Trophoblast cell (in vitro differentiated cells and primary cell): Measurements from ENCODE around the gene SLA2.
"Not testable (repeated sequence)": the region's sequence is repeated elsewhere in the genome, so short reads cannot be mapped to it uniquely, and the experiment has no call there.

Source experiments
- DNase-seq, 2 donors: peaks; one replicate each; pipeline ENCODE4 v3.0.0-alpha.2; 2016
- H2AFZ ChIP-seq: 2 replicates; pipeline ENCODE4 v1.6.1; 2013; ENCODE audit warnings: low read length, moderate library complexity, mild to moderate bottlenecking; ENCODE audit not compliant: insufficient read depth, poor library complexity
- H2AK5ac ChIP-seq: 2 replicates; pipeline ENCODE4 v1.6.1; 2013; ENCODE audit warnings: mild to moderate bottlenecking, low read length
- H2BK120ac ChIP-seq: 2 replicates; pipeline ENCODE4 v1.6.1; 2013; ENCODE audit warnings: low read length, mild to moderate bottlenecking, moderate library complexity; ENCODE audit not compliant: insufficient read depth, poor library complexity
- H2BK12ac ChIP-seq: 2 replicates; pipeline ENCODE4 v1.6.1; 2013; ENCODE audit warnings: mild to moderate bottlenecking, low read length, moderate library complexity
- H2BK5ac ChIP-seq: 2 replicates; pipeline ENCODE4 v1.6.1; 2013; ENCODE audit warnings: low read length, low read depth, moderate library complexity, mild to moderate bottlenecking; ENCODE audit not compliant: poor library complexity
- H3K14ac ChIP-seq: 2 replicates; pipeline ENCODE4 v1.6.1; 2013; ENCODE audit warnings: mild to moderate bottlenecking, low read length
- H3K18ac ChIP-seq: 2 replicates; pipeline ENCODE4 v1.6.1; 2013; ENCODE audit warnings: mild to moderate bottlenecking, low read length
- H3K23ac ChIP-seq: 2 replicates; pipeline ENCODE4 v1.6.1; 2013; ENCODE audit warnings: low read length
- H3K27ac ChIP-seq: 2 replicates; pipeline ENCODE4 v1.5.1; 2013; ENCODE audit warnings: low read depth, mild to moderate bottlenecking, inconsistent platforms, low read length, moderate library complexity
- H3K27me3 ChIP-seq: 2 replicates; pipeline ENCODE4 v1.6.1; 2013; ENCODE audit warnings: inconsistent platforms, mild to moderate bottlenecking, low read length, moderate library complexity; ENCODE audit not compliant: insufficient read depth
- H3K36me3 ChIP-seq, 2 experiments: 1 replicate in 1 of 2; 2 replicates in 1 of 2; pipeline ENCODE4 v1.6.1; 2013; ENCODE audit warnings: low read length in 2 of 2, mild to moderate bottlenecking in 2 of 2, moderate library complexity in 1 of 2; ENCODE audit not compliant: insufficient read depth in 2 of 2, control insufficient read depth in 1 of 2
- H3K4ac ChIP-seq: 2 replicates; pipeline ENCODE4 v1.6.1; 2013; ENCODE audit warnings: low read depth, mild to moderate bottlenecking, low read length, moderate library complexity
- H3K4me1 ChIP-seq, 2 experiments: 1 replicate in 1 of 2; 2 replicates in 1 of 2; pipeline ENCODE4 v1.6.1; 2013; ENCODE audit warnings: low read length in 2 of 2, mild to moderate bottlenecking in 2 of 2, moderate library complexity in 1 of 2; ENCODE audit not compliant: insufficient read depth in 2 of 2, control insufficient read depth in 1 of 2
- H3K4me2 ChIP-seq: 2 replicates; pipeline ENCODE4 v1.6.1; 2013; ENCODE audit warnings: inconsistent platforms, mild to moderate bottlenecking, low read length, moderate library complexity
- H3K4me3 ChIP-seq: 2 replicates; pipeline ENCODE4 v1.5.1; 2013; ENCODE audit warnings: mild to moderate bottlenecking, low read depth, low read length, inconsistent platforms
- H3K79me1 ChIP-seq: one replicate; pipeline ENCODE4 v1.6.1; 2013; ENCODE audit warnings: low read length
- H3K79me2 ChIP-seq: 2 replicates; pipeline ENCODE4 v1.6.1; 2013; ENCODE audit warnings: low read length, mild to moderate bottlenecking; ENCODE audit not compliant: control insufficient read depth, insufficient read depth, poor library complexity
- H3K9ac ChIP-seq: 2 replicates; pipeline ENCODE4 v1.6.1; 2013; ENCODE audit warnings: mild to moderate bottlenecking, low read length
- H3K9me3 ChIP-seq: 2 replicates; pipeline ENCODE4 v1.6.1; 2013; ENCODE audit warnings: low read depth, mild to moderate bottlenecking, control low read depth, inconsistent platforms, low read length; ENCODE audit not compliant: insufficient read depth
- H4K12ac ChIP-seq: 2 replicates; pipeline ENCODE4 v1.6.1; 2013; ENCODE audit warnings: low read depth, mild to moderate bottlenecking, low read length, moderate library complexity
- H4K8ac ChIP-seq: 2 replicates; pipeline ENCODE4 v1.6.1; 2013; ENCODE audit warnings: low read depth, mild to moderate bottlenecking, low read length, moderate library complexity
- H4K91ac ChIP-seq: one replicate; pipeline ENCODE4 v1.6.1; 2013; ENCODE audit warnings: low read depth, mild to moderate bottlenecking, low read length, moderate library complexity
- WGBS: extraction: QIAGEN DNeasy Blood & Tissue Kit; methylation state at CpG from one replicate; pipeline ENCODE4 v1.1.7; 2013; ENCODE audit warnings: missing lambda C conversion rate; ENCODE audit not compliant: insufficient read length, insufficient coverage; ENCODE audit errors: extremely low coverage; 5-methylcytosine and 5-hydroxymethylcytosine counted together

The SLA2 gene

DNA sequence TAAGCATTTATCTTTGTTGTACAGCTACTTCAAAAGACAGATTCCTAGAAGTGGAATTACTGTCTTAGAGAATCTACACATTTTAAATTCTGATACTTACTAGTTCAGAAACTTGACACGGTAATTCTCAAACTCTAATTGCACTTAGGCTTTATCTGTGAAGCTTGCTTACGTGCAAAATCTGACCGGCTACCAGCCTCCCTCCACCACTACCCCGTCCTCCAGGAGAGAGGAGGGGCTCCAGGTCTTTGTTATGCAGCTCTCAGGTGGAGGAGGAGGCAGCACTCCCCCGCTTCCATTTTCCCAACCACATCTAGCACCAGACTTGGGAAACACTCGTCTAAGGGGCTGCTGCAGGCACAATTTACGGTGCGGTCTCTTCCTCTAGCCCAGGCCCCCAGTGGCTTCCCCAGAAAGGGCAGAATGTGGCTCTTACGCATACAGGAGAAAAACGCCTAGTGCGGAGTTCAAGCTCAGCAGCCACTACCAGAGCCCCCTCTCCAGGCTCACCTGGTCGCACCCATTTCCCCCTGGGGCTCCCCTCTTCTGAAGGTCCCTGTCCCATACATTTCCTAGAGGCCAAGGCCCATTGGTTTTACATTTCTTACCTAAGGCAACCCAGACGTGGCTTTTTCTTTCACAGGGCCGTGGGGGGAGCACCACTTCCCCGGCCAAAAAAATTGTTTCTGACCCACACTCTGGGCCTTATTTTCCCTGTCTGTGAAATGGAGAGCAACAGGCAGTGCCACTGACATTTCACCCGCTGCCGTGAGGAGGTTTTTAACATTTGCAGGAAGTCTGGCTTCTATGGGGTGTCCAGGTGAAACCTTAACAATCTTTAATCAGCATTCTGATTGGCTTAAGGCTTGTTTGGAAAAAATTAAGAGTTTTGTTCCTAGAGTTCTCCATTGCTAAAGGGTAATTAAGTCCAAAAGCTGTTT, 74.2 kb downstream of the SLA2 start:
- peak overlapping the region; percentile 41 for H2BK12ac ChIP-seq
- no peaks in the 10 kb centered on the region for H3K27me3 ChIP-seq
- WGBS: no CpG with 5 or more reads among the region's 17 CpGs
- H3K79me2 ChIP-seq: peaks cover 18% of the 10 kb centered on the region
- H3K14ac ChIP-seq: peak overlapping the region; percentile 56
- peaks cover 24% of the 10 kb centered on the region for H3K79me1 ChIP-seq
- H2AK5ac ChIP-seq: peak overlapping the region; percentile 49
- no peak overlapping the region for H3K23ac ChIP-seq
- H2BK120ac ChIP-seq: peak overlapping the region; percentile 47
- H3K4me3 ChIP-seq: no peak overlapping the region
- H3K18ac ChIP-seq: peak overlapping the region; percentile 25
- peak overlapping the region; percentile 67 for H2AFZ ChIP-seq
- H4K8ac ChIP-seq: peak overlapping the region; percentile 95
- no peak overlapping the region for H3K9ac ChIP-seq
- peak overlapping the region; percentile 86 for H3K27ac ChIP-seq
- H3K9me3 ChIP-seq: no peaks in the 10 kb centered on the region
- H3K4me1 ChIP-seq: peaks cover 21 to 25% of the 10 kb centered on the region in 2 experiments
- peak overlapping the region; percentile 71 for H4K12ac ChIP-seq
- H4K91ac ChIP-seq: peak overlapping the region; percentile 85
- H3K4ac ChIP-seq: peak overlapping the region; percentile 24
- no peak for DNase-seq
- no peaks in the 10 kb centered on the region for H3K36me3 ChIP-seq
- H3K4me2 ChIP-seq: peak overlapping the region; percentile 87
- H2BK5ac ChIP-seq: peak overlapping the region; percentile 38

DNA sequence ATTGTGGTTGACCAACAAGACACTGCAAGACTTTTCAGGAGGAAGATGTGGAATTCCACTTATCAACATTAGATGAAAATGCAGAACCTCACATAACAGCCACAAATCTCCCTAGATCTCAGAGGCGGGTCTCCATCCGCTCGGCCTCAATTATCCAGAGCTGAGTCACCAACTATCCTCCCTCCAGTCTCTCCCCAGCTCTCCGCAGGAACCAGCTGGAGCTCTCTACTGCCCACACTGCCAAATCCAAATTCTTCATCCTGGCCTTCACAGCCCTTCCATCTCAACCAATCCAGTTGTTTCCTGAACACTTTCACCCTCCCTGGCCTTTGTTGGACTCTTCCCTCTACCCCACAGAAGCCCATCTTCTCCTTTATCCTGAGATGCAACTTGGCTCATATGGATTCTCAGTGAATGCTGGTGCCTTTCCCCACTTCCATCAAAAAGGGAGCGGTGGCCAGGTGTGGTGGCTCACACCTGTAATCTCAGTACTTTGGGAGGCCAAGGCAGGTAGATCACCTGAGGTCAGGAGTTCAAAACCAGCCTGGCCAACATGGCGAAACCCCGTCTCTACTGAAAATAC, 76.1 kb downstream of the SLA2 start:
- H2BK5ac ChIP-seq: no peak overlapping the region
- no peaks in the 10 kb centered on the region for H3K36me3 ChIP-seq
- H2BK12ac ChIP-seq: no peak overlapping the region
- peaks cover 24% of the 10 kb centered on the region for H3K79me1 ChIP-seq
- peaks cover 16 to 18% of the 10 kb centered on the region in 2 experiments for H3K4me1 ChIP-seq
- H3K18ac ChIP-seq: no peak overlapping the region
- no peak overlapping the region for H3K4ac ChIP-seq
- H3K14ac ChIP-seq: no peak overlapping the region
- H2AFZ ChIP-seq: no peak overlapping the region
- no peak overlapping the region for H2AK5ac ChIP-seq
- H3K79me2 ChIP-seq: peaks cover 14% of the 10 kb centered on the region
- H3K9me3 ChIP-seq: peaks cover 1% of the 10 kb centered on the region
- H3K4me3 ChIP-seq: no peak overlapping the region
- no peak overlapping the region for H3K9ac ChIP-seq
- no peak overlapping the region for H4K8ac ChIP-seq
- H3K4me2 ChIP-seq: no peak overlapping the region
- WGBS: no CpG with 5 or more reads among the region's 7 CpGs
- no peak overlapping the region for H3K27ac ChIP-seq
- H3K27me3 ChIP-seq: no peaks in the 10 kb centered on the region
- no peak overlapping the region for H2BK120ac ChIP-seq
- H4K12ac ChIP-seq: no peak overlapping the region
- DNase-seq: peak in 1 of 2 donors; percentile 37
- no peak overlapping the region for H3K23ac ChIP-seq
- H4K91ac ChIP-seq: no peak overlapping the region

DNA sequence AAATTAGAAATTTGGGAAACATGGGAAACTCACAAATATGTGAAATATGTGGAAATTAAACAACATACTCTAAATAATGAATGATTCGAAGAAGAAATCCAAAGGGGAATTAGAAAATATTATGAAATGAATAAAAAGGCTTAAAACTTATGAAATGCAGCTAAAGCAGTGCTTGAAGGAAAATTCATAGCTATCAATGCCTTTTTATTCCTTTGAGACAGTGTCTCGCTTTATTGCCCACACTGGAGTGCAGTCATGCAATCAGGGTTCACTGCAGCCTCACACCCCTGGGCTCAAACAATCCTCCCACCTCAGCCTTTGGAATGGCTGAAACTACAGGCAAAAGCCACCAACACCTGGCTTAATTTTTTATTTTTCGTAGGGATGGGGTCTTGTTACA, 80.5 kb downstream of the SLA2 start:
- Histone ChIP-seq H2AK5ac (no peak overlapping the region), H2BK12ac (no peak overlapping the region), H3K36me3 (no peaks in the 10 kb centered on the region), H3K27me3 (no peaks in the 10 kb centered on the region), H3K79me1 (no peaks in the 10 kb centered on the region), H3K27ac (no peak overlapping the region), H3K18ac (no peak overlapping the region), H4K8ac (no peak overlapping the region), H3K79me2 (no peaks in the 10 kb centered on the region), H3K9me3 (peaks cover 3% of the 10 kb centered on the region), H4K91ac (no peak overlapping the region), H2BK120ac (no peak overlapping the region), H2BK5ac (no peak overlapping the region), H3K23ac (no peak overlapping the region), H2AFZ (no peak overlapping the region), H3K4me2 (no peak overlapping the region), H3K4me1 (peaks cover 0 to 4% of the 10 kb centered on the region in 2 experiments), H3K9ac (no peak overlapping the region), H4K12ac (no peak overlapping the region), H3K4me3 (no peak overlapping the region), H3K4ac (no peak overlapping the region), H3K14ac (no peak overlapping the region)
- WGBS: no CpG with 5 or more reads among the region's 3 CpGs
- DNase-seq: no peak

DNA sequence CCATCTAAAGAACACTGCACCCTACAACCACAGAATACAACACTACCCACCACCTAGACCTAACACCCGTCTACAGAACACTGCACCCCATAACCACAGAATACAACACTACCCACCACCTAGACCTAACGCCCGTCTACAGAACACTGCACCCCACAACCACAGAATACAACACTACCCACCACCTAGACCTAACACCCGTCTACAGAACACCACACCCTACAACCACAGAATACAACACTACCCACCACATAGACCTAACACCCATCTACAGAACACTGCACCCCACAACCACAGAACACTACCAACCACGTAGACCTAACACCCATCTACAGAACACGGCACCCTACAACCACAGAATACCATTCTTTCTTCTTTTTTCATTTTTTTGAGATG, 81.3 kb downstream of the SLA2 start:
- H4K8ac ChIP-seq, H3K4ac ChIP-seq, H2BK12ac ChIP-seq, H3K18ac ChIP-seq, H3K4me2 ChIP-seq, H3K23ac ChIP-seq, H2BK120ac ChIP-seq, H3K27ac ChIP-seq, H3K27me3 ChIP-seq, H3K14ac ChIP-seq, H3K9ac ChIP-seq, H4K91ac ChIP-seq, H3K79me2 ChIP-seq, H3K9me3 ChIP-seq, H2BK5ac ChIP-seq, DNase-seq, H2AK5ac ChIP-seq, H3K4me1 ChIP-seq, H4K12ac ChIP-seq, H2AFZ ChIP-seq, H3K36me3 ChIP-seq, H3K79me1 ChIP-seq: not testable (repeated sequence)
- H3K4me3 ChIP-seq: peak overlapping the region; percentile 32
- WGBS: no CpG with 5 or more reads among the region's 6 CpGs
